Hepatocyte (in vitro differentiated cells): ENCODE results near the gene TNNI3.

Source experiments
- EZH2 ChIP-seq: fragments of 200-600 bp; sonication (generic); IDR thresholded peaks from 2 replicates; pipeline ENCODE4 v1.6.1; 2016; ENCODE audit warnings: antibody characterized with exemption, mild to moderate bottlenecking, borderline replicate concordance
- EZH2phosphoT487 ChIP-seq: fragments of 200-600 bp; sonication (generic); IDR thresholded peaks from one replicate; pipeline ENCODE4 v1.6.1; 2018; ENCODE audit warnings: antibody characterized with exemption, mild to moderate bottlenecking, low read depth, moderate library complexity; ENCODE audit not compliant: unreplicated experiment, severe bottlenecking
- TF ChIP-seq, protein P1 (sequence below): fragments of 200-600 bp; sonication (generic); IDR thresholded peaks from 2 replicates; pipeline ENCODE4 v1.5.1; 2016; ENCODE audit warnings: antibody characterized with exemption, mild to moderate bottlenecking; ENCODE audit not compliant: poor library complexity

DNA sequence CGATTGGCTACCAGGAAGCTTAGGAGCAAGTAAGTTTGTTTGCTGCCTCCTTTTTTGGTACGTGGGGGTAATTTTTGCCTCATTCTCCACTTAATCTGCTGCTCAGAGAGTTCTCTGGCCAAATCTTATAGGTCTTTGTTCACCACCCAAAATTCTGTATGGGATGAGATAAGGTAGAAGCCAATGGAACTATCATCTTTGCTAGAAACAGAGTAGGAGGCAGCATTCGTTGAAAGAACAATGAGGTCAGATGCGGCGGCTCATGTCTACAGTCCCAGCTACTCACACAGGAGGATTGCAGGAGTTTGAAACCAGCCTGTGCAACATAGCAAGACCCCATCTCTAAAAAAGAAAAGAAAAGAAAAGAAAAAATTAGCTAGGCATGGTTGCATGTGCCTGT is 13.9 kb upstream of the TNNI3 start:
- TF ChIP-seq, protein P1, sequence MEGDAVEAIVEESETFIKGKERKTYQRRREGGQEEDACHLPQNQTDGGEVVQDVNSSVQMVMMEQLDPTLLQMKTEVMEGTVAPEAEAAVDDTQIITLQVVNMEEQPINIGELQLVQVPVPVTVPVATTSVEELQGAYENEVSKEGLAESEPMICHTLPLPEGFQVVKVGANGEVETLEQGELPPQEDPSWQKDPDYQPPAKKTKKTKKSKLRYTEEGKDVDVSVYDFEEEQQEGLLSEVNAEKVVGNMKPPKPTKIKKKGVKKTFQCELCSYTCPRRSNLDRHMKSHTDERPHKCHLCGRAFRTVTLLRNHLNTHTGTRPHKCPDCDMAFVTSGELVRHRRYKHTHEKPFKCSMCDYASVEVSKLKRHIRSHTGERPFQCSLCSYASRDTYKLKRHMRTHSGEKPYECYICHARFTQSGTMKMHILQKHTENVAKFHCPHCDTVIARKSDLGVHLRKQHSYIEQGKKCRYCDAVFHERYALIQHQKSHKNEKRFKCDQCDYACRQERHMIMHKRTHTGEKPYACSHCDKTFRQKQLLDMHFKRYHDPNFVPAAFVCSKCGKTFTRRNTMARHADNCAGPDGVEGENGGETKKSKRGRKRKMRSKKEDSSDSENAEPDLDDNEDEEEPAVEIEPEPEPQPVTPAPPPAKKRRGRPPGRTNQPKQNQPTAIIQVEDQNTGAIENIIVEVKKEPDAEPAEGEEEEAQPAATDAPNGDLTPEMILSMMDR = no peak
- TF ChIP-seq EZH2 = no peak
- no peak for TF ChIP-seq EZH2phosphoT487
